HG02759 (cell line): ENCODE results near the gene CFAP210.
"Not testable (repeated sequence)": the region's sequence is repeated elsewhere in the genome, so short reads cannot be mapped to it uniquely, and the experiment has no call there.

Source experiments
- ATAC-seq: cut with Tn5 transposase; IDR thresholded peaks from one replicate; pipeline ENCODE4 v1.9.1; 2021; ENCODE audit warnings: mild to moderate bottlenecking, moderate library complexity; ENCODE audit not compliant: unreplicated experiment

The CFAP210 gene

GRCh38 chr2:169712791-169713227 lies 18.6 kb upstream of the CFAP210 start:
- ATAC-seq = no peak

DNA sequence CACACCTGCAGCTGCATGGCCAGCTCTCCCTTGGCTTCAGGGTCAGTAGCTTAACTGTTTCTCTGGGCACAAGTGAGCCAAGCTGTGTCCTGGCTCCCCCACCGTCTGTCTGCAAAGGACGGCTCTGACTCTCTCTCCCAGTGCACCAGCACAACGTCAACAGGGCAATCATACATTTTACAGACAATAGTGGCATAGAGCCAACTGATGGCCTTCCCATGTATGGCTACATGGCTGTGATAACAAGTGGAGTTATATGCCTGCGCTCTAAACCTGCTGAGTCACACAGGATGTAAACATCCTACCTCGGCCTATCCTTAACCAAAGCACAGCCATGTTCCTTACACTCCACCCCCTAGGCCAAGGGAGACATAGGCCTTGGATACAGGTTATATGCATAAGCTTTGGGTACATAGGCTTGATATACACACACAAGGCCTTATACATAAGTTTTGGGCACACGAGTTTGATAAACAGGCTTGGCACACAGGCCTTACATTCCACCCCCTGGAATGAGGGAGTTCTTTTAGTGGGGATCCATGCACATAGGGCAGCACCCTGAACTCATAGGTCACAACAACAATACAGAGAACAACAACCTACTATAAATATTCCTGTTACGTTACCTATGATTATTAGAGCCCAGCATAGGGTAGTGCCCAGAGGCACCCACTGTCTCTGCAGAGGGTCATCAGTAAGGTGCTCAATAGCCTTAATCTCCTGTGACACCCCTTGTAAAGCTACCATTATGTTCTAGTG lies 17.7 kb upstream of the CFAP210 start:
- no peak for ATAC-seq

DNA sequence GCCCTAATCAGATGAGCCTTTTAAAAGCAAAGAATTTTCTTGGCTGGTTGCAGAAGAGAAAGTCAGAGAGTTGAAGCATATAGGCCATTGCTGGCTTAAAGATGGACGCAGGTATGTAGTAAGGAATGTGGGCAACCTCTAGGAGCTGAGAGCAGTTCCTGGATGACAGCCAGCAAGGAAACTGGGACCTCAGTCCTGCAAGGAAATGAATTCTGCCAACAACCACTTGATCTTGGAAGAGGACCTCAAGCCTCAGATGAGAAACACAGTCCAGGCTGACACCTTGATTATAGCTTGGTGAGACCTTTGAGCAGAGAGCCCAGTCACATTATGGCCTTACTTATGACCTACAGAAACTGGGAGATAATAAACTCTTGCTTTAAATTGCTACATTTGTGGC lies 15.8 kb upstream of the CFAP210 start:
- ATAC-seq = no peak

GRCh38 chr2:169709331-169709730 lies 15.1 kb upstream of the CFAP210 start:
- ATAC-seq = no peak

DNA sequence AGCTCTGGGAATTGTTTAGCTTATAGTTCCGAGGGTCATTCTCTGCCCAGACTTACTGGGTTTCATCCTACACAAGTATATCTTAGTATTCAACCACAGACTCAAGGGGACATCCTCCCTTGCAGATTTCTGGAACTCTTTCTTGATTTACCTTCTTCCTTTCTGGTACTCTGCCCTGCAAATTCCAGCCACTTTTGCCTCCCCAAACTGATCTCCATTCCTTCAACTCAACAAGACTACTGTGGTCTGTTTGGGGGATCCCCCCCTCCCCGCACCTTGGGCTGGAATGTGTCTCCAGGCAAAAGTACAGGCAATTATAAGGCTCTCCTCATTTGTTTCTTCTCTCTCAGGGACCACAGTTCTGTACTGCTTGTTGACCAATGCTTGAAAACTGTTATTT lies 13.4 kb upstream of the CFAP210 start:
- no peak for ATAC-seq

GRCh38 chr2:169705927-169706326 lies 11.7 kb upstream of the CFAP210 start:
- ATAC-seq = no peak

DNA sequence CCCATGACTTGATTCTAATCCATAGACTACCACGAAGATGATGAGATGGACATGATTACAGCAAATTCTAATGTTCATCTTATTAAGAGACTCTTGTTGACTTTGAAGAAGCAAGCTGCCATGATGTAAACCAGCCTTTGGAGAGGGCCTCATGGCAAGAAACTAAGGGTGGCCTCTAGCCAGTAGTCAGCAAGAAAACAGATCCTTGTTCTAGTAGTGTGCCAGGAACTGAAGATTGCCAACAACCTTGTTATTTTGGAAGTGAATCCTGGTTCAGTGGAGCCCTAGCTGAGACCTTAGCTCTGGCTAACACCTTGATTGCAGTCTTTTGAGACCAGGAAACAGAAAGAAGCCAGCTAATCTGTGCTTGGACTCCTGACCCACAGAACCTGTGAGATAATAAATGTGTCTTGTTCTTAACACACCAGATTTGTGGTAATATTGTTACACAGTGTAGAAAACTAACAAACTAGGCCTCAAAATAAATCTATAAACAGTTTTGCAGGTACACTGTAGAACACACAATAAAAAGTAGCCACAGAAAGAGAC lies 10.0 kb upstream of the CFAP210 start:
- ATAC-seq = no peak

- ATAC-seq = no peak
Measured at GRCh38 chr2:169702996-169703395, 8.8 kb upstream of the CFAP210 start.

DNA sequence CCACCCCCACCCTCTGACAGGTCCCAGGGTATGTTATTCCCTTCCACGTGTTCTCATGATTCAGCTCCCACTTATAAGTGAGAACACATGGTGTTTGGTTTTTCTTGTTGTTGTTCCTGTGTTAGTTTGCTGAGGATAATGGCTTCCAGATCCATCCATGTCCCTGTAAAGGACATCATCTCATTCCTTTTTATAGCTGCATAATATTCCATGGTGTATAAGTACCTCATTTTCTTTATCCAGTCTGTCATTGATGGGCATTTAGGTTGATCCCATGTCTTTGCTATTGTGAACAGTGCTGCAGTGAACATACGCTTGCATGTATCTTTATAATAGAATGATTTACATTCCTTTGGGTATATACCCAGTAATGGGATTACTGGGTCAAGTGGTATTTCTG lies 5.0 kb upstream of the CFAP210 start:
- ATAC-seq = not testable (repeated sequence)

DNA sequence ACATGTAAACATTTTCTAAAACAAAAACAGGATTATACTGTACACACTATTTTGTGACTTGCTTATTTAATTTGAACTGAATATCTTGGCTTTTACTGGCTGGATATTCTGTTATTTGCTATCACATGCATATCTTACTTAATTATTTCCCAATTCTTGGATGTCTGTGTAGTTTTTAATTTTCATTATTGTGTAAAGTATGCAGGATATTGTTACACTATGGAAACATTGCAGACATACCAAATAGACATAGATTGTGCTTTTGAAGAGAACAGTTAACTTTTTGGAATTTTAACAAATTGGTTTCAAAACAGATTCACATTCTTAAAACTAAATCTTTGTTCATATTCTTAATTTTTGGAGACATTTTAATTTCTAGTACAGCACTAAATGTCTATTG lies 2.2 kb upstream of the CFAP210 start:
- ATAC-seq = no peak

DNA sequence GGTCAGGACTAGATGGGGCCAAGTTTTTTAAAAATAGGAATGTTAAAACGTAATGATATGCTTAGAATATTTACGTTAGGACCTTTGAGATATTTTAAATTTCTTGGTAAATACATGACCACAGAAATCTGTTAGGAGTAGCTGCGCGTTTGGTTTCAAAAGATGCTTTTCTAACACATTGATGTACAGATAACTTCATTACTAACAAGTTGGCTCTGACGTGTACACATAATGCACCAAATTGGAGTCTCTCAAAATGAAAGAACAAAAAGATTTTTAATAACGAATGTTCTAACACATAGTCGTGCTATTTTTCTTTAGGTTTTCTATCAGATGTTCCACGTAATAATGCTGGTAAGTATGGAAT lies 672 bp upstream of the CFAP210 start:
- no peak for ATAC-seq

DNA sequence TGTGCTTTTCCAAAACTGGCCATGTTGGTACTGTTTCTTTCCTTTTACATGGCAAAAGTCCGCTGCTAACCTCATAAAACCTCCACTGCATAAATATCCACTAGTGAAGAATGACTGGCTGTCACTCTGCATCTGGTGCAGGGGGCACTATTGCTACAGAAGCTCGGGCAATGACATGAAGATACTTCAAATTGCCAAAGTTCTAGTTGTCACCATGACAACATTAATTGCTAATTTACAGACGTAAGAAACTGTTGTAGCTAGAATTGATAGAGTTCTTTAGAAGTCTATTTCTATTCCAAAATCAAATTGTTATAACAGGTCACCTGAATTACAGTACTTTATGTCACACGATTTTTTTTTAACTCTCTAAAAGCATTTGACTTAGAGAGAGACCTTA lies 845 bp downstream of the CFAP210 start:
- ATAC-seq = no peak

DNA sequence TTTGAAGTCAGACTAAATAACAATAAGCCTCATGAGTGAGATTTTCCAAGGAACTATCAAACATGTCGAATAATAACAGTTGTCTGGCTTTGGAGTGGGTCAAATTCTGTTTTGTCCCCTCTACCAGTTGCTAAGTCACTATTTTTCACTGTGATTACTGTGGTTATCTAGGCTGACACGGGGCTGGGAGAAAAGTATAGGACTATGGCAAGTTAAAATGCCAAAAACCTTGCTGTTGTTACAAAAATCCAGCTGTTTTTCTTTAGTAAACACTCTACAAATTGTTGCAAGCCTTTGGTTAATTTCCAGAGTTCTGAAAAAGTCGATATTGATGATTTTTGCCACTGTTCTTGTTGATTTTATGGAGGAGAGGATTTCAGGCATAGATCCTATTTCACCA lies 1.5 kb downstream of the CFAP210 start:
- ATAC-seq = no peak

DNA sequence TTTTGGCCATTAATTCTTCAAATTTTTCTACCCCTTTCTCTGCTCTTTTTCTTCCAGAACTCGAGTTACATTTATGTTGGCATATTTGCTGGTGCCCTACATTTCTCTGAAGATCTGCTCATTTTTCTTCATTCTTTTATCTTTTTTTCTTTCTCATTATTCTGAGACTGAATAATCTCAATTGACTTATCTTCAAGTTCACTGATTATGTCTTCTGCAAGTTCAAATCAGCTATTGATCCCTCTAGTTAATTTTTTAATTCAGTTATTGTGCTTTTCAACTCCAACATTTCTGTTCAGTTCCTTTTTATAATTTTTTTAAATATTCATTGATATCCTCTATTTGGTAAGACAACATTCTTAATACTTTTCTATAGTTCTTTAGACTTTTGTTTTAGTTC lies 3.2 kb downstream of the CFAP210 start:
- ATAC-seq = no peak

- ATAC-seq = not testable (repeated sequence)
Measured at GRCh38 chr2:169687943-169688342, 6.3 kb downstream of the CFAP210 start.

- not testable (repeated sequence) for ATAC-seq
Measured at GRCh38 chr2:169686825-169687224, 7.4 kb downstream of the CFAP210 start.

DNA sequence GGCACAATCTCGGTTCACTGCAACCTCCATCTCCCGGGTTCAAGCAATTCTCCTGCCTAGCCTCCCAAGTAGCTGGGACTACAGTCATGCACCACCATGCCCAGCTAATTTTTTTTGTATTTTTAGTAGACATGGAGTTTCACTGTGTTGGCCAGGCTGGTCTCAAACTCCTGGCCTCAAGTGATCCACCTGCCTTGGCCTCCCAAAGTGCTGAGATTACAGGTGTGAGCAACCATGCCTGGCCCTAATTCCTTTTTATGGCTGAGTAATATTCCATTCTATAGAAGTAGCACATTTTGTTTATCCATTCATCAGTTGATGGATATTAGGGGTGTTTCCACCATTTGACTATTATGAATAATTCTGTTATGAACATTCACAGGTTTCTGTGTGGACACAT lies 9.5 kb downstream of the CFAP210 start:
- ATAC-seq = not testable (repeated sequence)

GRCh38 chr2:169684135-169684565 lies 10.1 kb downstream of the CFAP210 start:
- ATAC-seq = no peak

DNA sequence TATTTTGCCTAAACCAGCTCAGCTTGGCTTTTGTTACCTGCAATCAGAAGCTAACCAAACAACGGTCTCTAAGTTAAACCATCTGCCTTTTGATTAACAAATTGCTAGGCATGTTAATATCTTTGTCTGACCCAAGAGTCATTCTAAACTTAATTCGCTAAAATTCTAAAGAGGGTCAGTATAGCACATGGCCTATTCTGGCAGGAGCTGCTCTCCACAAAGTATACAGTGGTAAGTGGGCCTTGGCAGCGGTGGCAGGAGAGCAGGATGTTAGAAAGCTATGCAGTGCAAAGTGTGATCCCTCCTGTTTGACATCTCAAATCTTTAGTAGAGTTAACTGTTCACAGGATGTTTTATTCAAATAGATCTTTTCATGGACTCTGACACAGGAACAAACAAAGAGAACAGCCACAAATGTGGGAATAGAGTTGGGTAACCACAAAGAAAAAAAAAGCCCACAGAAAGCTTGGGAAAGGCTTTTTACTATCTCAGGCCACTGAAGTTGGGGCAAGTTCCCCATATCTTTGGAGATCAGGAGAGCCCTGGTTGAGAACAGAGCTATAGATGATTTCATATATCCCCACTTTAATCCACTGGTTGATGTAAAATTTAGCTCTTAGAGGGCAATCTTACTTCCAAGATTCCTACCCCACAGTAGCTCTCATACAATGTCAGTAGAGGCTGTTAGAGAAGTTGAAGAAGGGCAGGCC lies 10.6 kb downstream of the CFAP210 start:
- ATAC-seq = no peak

- no peak for ATAC-seq
Measured at GRCh38 chr2:169683054-169683424, 11.2 kb downstream of the CFAP210 start.

GRCh38 chr2:169676850-169677249 lies 17.4 kb downstream of the CFAP210 start:
- no peak for ATAC-seq

DNA sequence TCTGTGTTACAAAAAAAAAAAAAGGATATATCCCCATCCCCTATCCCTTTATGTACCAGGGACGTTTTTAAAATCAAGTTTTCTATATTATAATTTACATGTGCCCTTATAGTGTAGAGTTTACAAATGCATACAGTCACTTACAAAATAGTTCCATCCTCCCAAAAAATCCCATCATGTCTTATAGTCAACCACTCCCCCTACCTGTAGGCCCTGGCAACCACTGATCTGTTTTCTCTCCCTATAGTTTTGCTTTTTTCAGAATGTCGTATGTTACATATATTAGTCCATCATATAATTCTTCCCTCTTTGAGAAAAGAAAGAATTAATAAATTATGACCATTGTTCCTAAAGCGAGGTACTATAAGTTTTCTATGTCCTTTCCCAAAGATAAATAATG lies 17.8 kb downstream of the CFAP210 start:
- no peak for ATAC-seq
